Gastroesophageal sphincter (tissue), 4 donors: ENCODE results near the gene COL8A1. TPM values are rescaled to one million over a fixed set of nuclear protein-coding genes. Genes with fewer than 3 reads are reported as not detected.
"Not testable (repeated sequence)": the region's sequence is repeated elsewhere in the genome, so short reads cannot be mapped to it uniquely, and the experiment has no call there.

Experiments used
- ATAC-seq: fragments of 150-250 bp; one replicate; pipeline ENCODE4 v1.9.1; 2016; ENCODE audit warnings: mild to moderate bottlenecking, moderate library complexity
- H3K27ac ChIP-seq, 4 donors: fragments of 200-600 bp; sonication (generic) in 3 of 4; 1 replicate in 3 of 4; 2 replicates in 1 of 4; pipeline ENCODE4 v1.5.1; 2016 to 2019
- H3K27me3 ChIP-seq: fragments of 200-600 bp; sonication (generic); one replicate; pipeline ENCODE4 v1.5.1; 2019
- H3K36me3 ChIP-seq, 2 donors: fragments of 200-600 bp; sonication (generic); one replicate each; pipeline ENCODE4 v1.5.1; 2019; ENCODE audit warnings: control low read depth in 1 of 2
- H3K4me1 ChIP-seq, 3 donors: fragments of 200-600 bp; sonication (generic); 1 replicate in 2 of 3; 2 replicates in 1 of 3; pipeline ENCODE4 v1.5.1; 2016 to 2019; ENCODE audit warnings: control low read depth in 2 of 3
- H3K4me3 ChIP-seq, 2 donors: fragments of 200-600 bp; sonication (generic); one replicate each; pipeline ENCODE4 v1.5.1; 2019; ENCODE audit warnings: mild to moderate bottlenecking in 1 of 2, moderate library complexity in 1 of 2
- H3K9me3 ChIP-seq, 3 donors: fragments of 200-600 bp; sonication (generic); one replicate each; pipeline ENCODE4 v1.5.1; 2017 to 2019; ENCODE audit warnings: control low read depth in 2 of 3
- EP300 ChIP-seq: sonication (generic); formaldehyde crosslinking; IDR thresholded peaks from one replicate; pipeline ENCODE4 v1.6.1; 2017; ENCODE audit warnings: antibody characterized with exemption, mild to moderate bottlenecking
- POLR2A ChIP-seq, 2 donors: fragments of 450-650 bp; IDR thresholded peaks; one replicate each; pipeline ENCODE4 v1.6.1; 2017; ENCODE audit warnings: antibody characterized with exemption in 2 of 2, mild to moderate bottlenecking in 2 of 2, moderate library complexity in 1 of 2
- POLR2AphosphoS5 ChIP-seq: sonication (generic); formaldehyde crosslinking; IDR thresholded peaks from one replicate; pipeline ENCODE4 v1.6.1; 2017; ENCODE audit warnings: antibody characterized with exemption
- whole genome bisulfite sequencing, 2 donors: methylation state at CpG; one replicate each; pipeline ENCODE4 v1.1.5; 2018; ENCODE audit warnings: low coverage in 1 of 2; 5-methylcytosine and 5-hydroxymethylcytosine counted together
- total RNA-seq, 4 donors: library from RNA; depleted of rRNA; stranded (reverse); fragments of >200 nt; gene quantifications; one replicate each; pipeline ENCODE4 v1.1.0, GENCODE V29; 2016
- TF ChIP-seq, protein P1 (sequence below), 4 experiments: fragments of 200-600 bp in 2 of 4; fragments of 450-650 bp in 2 of 4; sonication (generic) in 1 of 4; IDR thresholded peaks; one replicate each; pipeline ENCODE4 v1.5.1; 2017 to 2019; ENCODE audit warnings: antibody characterized with exemption in 4 of 4, mild to moderate bottlenecking in 2 of 4, moderate library complexity in 2 of 4

COL8A1 gene
- 100 to 1,000 TPM in 2 of 4 donors, 10 to 100 TPM in 2; 20.3 to 136 (median 80.1) TPM for total RNA-seq

DNA sequence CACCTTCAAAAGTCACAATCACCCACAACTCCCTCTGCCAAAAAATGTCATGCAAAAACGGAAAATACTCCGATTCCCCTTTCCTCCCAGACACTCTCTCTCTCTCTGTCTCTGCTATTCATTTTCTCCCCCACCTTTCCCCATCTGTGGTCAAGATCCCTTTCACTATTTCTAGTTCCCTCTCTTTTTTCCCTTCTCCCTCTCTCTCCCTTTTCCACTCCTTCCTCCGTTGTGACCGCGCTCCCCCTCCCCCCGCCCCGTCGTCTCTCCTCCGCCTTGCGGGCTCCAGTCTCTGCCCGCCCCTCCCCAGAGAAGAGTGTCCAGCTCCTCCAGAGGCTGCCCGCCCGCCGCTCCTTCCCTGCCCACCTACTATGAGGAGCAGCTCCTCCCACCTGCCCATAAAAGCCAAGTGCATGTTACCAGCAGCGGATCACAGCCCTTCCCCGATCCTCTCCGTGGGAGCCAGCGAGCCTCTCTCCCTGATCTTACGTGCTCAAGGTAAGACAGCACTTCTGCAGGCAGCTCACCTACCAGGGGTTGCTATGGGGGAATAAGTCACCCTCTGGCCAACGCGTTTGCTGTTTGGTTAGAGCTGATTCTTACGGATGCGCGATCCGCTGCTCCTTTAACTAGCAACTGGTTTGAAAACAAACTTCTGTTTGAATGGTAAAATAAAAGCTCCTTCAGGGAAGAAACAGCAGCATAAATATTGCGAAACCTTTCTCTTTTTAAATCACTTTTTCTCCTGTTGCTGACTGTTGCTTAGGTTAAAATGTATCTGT, at the start of gene COL8A1:
COL8A1 (plus strand) TSS at position 428 of the 782 bp plus-strand sequence. CDS start 152,089 bp downstream, outside the sequence.
- H3K27me3 ChIP-seq: no peaks in the 10 kb centered on the region
- no peaks in the 10 kb centered on the region for H3K36me3 ChIP-seq
- peak within 1 kb of the TSS; percentile 86 to 92 (median 91) for H3K27ac ChIP-seq
- TF ChIP-seq POLR2AphosphoS5 (peak; percentile 13), POLR2A (IDR thresholded peaks at IDR 0.05) (peak; percentile 45 to 47), EP300 (no peak)
- TF ChIP-seq, protein P1, sequence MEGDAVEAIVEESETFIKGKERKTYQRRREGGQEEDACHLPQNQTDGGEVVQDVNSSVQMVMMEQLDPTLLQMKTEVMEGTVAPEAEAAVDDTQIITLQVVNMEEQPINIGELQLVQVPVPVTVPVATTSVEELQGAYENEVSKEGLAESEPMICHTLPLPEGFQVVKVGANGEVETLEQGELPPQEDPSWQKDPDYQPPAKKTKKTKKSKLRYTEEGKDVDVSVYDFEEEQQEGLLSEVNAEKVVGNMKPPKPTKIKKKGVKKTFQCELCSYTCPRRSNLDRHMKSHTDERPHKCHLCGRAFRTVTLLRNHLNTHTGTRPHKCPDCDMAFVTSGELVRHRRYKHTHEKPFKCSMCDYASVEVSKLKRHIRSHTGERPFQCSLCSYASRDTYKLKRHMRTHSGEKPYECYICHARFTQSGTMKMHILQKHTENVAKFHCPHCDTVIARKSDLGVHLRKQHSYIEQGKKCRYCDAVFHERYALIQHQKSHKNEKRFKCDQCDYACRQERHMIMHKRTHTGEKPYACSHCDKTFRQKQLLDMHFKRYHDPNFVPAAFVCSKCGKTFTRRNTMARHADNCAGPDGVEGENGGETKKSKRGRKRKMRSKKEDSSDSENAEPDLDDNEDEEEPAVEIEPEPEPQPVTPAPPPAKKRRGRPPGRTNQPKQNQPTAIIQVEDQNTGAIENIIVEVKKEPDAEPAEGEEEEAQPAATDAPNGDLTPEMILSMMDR (IDR thresholded peaks at IDR 0.05): peak in 1 of 4 experiments; percentile 3
- 1 to 4% methylated on average over 13 to 14 of the region's 26 CpGs for WGBS, 2 donors
- H3K9me3 ChIP-seq: no peaks in the 10 kb centered on the region
- ATAC-seq: peak; percentile 89
- peak within 1 kb of the TSS; percentile 57 to 61 for H3K4me3 ChIP-seq
- H3K4me1 ChIP-seq: peaks cover 0 to 47% (median 11%) of the 10 kb centered on the region in 3 donors

DNA sequence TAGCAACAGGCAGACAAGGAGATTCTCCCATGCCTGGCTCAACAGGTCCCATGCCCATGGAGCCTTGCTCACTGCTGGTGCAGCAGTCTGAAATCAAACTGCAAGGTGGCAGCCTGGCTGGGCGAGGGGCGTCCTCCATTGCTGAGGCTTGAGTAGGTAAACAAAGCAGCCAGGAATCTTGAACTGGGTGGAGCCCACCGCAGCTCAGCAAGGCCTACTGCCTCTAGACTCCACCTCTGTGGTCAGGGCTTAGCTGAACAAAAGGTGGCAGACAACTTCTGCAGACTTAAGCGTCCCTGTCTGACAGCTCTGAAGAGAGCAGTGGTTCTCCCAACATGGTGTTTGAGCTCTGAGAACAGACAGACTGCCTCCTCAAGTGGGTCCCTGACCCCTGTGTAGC, 49.2 kb upstream of the COL8A1 start:
- H3K4me1 ChIP-seq, ATAC-seq, H3K27ac ChIP-seq, H3K36me3 ChIP-seq, H3K4me3 ChIP-seq, H3K9me3 ChIP-seq, H3K27me3 ChIP-seq: not testable (repeated sequence)
- no CpG with 5 or more reads among the region's 4 CpGs for WGBS, 2 donors

DNA sequence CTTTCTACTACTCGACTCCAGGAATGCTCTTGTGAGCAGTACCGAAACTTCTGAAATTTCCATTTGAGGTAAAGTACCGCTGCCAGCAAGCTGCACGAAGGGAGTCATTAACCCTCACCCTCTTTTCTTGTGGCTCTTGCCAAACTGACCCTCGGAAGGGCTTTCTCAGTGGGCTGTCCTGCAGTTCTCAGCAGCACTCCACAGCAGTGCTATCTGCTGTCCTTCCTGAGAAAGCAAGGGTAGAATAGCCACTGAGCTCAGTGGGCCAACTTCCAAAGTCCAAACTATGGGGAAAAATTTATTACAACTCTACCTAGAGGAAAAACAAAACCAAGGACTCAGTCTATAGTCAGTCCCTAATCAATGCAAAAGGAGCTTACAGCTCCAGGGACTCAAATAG, 38.5 kb upstream of the COL8A1 start:
- Histone ChIP-seq H3K4me3 (no peak overlapping the region), H3K27ac (no peak overlapping the region), H3K27me3 (no peaks in the 10 kb centered on the region), H3K36me3 (no peaks in the 10 kb centered on the region), H3K4me1 (no peaks in the 10 kb centered on the region), H3K9me3 (no peaks in the 10 kb centered on the region)
- ATAC-seq: no peak
- 58 to 80% methylated on average over 1 to 2 of the region's 5 CpGs for WGBS, 2 donors
- TF ChIP-seq, protein P1 (IDR thresholded peaks at IDR 0.05): no peak
- TF ChIP-seq POLR2AphosphoS5 (no peak), POLR2A (IDR thresholded peaks at IDR 0.05) (no peak), EP300 (no peak)

DNA sequence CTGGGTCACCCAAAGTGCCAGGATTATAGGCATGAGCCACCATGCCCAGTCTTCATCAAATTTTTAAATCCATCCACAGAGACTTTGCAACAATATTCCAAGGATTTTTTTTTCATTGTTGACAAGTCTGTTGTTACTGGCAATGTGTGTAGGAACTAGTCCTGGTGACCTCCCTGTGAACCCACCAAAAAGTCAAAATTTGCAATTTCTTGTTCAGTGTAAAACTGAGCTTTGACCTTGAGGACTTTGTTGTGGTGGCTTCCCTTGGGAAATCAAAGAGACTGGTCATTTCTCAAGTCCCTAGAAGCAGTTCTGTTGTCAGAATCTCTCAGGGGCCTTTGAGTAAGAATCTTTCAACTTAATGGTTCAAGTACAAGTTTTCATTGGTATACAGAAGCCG, 36.9 kb upstream of the COL8A1 start:
- Histone ChIP-seq H3K27me3 (no peaks in the 10 kb centered on the region), H3K4me1 (no peaks in the 10 kb centered on the region), H3K9me3 (no peaks in the 10 kb centered on the region), H3K27ac (no peak overlapping the region), H3K36me3 (no peaks in the 10 kb centered on the region), H3K4me3 (no peak overlapping the region)
- TF ChIP-seq EP300: no peak
- no peak for TF ChIP-seq POLR2AphosphoS5
- TF ChIP-seq, protein P1 (IDR thresholded peaks at IDR 0.05): no peak
- TF ChIP-seq POLR2A (IDR thresholded peaks at IDR 0.05): no peak
- ATAC-seq: no peak
- 71 to 73% methylated on average over 1 of the region's 1 CpG for WGBS, 2 donors

DNA sequence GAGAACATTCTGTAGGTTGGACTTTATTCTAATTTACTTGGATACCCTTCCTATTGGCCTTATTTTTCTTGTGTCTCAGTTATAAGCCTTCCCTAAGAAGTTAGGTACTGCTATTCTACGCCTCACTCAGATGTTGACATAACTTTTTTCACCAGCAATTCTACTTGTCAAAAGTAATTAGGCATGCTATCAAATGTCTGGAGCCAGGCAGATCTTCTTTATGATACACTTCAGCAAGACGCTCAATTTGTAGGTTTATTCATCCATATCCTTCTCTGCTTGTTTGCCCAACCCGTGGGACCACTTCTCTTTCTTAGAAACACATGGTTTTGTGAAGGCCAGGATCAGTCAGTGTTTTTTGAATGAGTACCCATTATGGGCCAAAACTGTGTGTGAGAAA, 36.2 kb upstream of the COL8A1 start:
- Histone ChIP-seq H3K36me3 (no peaks in the 10 kb centered on the region), H3K27me3 (no peaks in the 10 kb centered on the region), H3K4me3 (no peak overlapping the region), H3K4me1 (no peaks in the 10 kb centered on the region), H3K9me3 (no peaks in the 10 kb centered on the region), H3K27ac (no peak overlapping the region)
- WGBS, 2 donors: 85 to 90% methylated on average over 3 of the region's 3 CpGs
- no peak for ATAC-seq
- TF ChIP-seq POLR2A (IDR thresholded peaks at IDR 0.05) (no peak), EP300 (no peak), POLR2AphosphoS5 (no peak)
- TF ChIP-seq, protein P1 (IDR thresholded peaks at IDR 0.05): no peak
